ENCODE results near the gene FLCN. TPM values are rescaled to one million over a fixed set of nuclear protein-coding genes. Genes with fewer than 3 reads are reported as not detected.
"Not testable (repeated sequence)": the region's sequence is repeated elsewhere in the genome, so short reads cannot be mapped to it uniquely, and the experiment has no call there.

Gene FLCN
- total RNA-seq, 1 experiment from 2014 or later = 27.1 TPM

GRCh38 chr17:17214646-17215436 is 22.1 kb downstream of the FLCN start:
- DNase-seq (ENCODE audit: extremely low read depth, low read depth) = no peak

GRCh38 chr17:17213775-17214174 is 23.2 kb downstream of the FLCN start:
- DNase-seq (ENCODE audit: extremely low read depth, low read depth) = no peak

GRCh38 chr17:17207998-17208397 is 29.0 kb downstream of the FLCN start:
- DNase-seq (ENCODE audit: extremely low read depth, low read depth) = no peak

- no peak for DNase-seq (ENCODE audit: extremely low read depth, low read depth)
Measured at GRCh38 chr17:17206913-17207335, 30.0 kb downstream of the FLCN start.

GRCh38 chr17:17206124-17206912 is 30.6 kb downstream of the FLCN start, which contains the start of gene PLD6:
Gene PLD6 (minus strand): TSS chr17:17206333. CDS start chr17:17206286, 47 bp downstream.
- peak; percentile 77 for DNase-seq (ENCODE audit: extremely low read depth, low read depth)

- peak; percentile 23 for DNase-seq (ENCODE audit: extremely low read depth, low read depth)
Measured at GRCh38 chr17:17205368-17206123, 31.4 kb downstream of the FLCN start.

- no peak for DNase-seq (ENCODE audit: extremely low read depth, low read depth)
Measured at GRCh38 chr17:17204635-17205231, 32.2 kb downstream of the FLCN start.

GRCh38 chr17:17204041-17204591 is 32.9 kb downstream of the FLCN start:
- DNase-seq (ENCODE audit: extremely low read depth, low read depth) = no peak

- no peak for DNase-seq (ENCODE audit: extremely low read depth, low read depth)
Measured at GRCh38 chr17:17203173-17203730, 33.7 kb downstream of the FLCN start.

- no peak for DNase-seq (ENCODE audit: extremely low read depth, low read depth)
Measured at GRCh38 chr17:17201907-17202306, 35.1 kb downstream of the FLCN start.

- DNase-seq (ENCODE audit: extremely low read depth, low read depth) = no peak
Measured at GRCh38 chr17:17201271-17201670, 35.7 kb downstream of the FLCN start.

GRCh38 chr17:17200831-17201230 is 36.1 kb downstream of the FLCN start:
- no peak for DNase-seq (ENCODE audit: extremely low read depth, low read depth)

- no peak for DNase-seq (ENCODE audit: extremely low read depth, low read depth)
Measured at GRCh38 chr17:17200311-17200710, 36.7 kb downstream of the FLCN start.

- DNase-seq (ENCODE audit: extremely low read depth, low read depth) = no peak
Measured at GRCh38 chr17:17198281-17198680, 38.7 kb downstream of the FLCN start.

GRCh38 chr17:17196776-17197175 is 40.2 kb downstream of the FLCN start:
- no peak for DNase-seq (ENCODE audit: extremely low read depth, low read depth)

GRCh38 chr17:17195466-17195865 is 41.5 kb downstream of the FLCN start:
- not testable (repeated sequence) for DNase-seq (ENCODE audit: extremely low read depth, low read depth)

- no peak for DNase-seq (ENCODE audit: extremely low read depth, low read depth)
Measured at GRCh38 chr17:17191961-17192381, 45.0 kb downstream of the FLCN start.

- no peak for DNase-seq (ENCODE audit: extremely low read depth, low read depth)
Measured at GRCh38 chr17:17191346-17191792, 45.6 kb downstream of the FLCN start.

- DNase-seq (ENCODE audit: extremely low read depth, low read depth) = no peak
Measured at GRCh38 chr17:17190188-17190587, 46.8 kb downstream of the FLCN start.

GRCh38 chr17:17189559-17189958 is 47.4 kb downstream of the FLCN start:
- DNase-seq (ENCODE audit: extremely low read depth, low read depth) = no peak
